Measurements from ENCODE around the gene AOPEP.

- TF ChIP-seq, protein P1, sequence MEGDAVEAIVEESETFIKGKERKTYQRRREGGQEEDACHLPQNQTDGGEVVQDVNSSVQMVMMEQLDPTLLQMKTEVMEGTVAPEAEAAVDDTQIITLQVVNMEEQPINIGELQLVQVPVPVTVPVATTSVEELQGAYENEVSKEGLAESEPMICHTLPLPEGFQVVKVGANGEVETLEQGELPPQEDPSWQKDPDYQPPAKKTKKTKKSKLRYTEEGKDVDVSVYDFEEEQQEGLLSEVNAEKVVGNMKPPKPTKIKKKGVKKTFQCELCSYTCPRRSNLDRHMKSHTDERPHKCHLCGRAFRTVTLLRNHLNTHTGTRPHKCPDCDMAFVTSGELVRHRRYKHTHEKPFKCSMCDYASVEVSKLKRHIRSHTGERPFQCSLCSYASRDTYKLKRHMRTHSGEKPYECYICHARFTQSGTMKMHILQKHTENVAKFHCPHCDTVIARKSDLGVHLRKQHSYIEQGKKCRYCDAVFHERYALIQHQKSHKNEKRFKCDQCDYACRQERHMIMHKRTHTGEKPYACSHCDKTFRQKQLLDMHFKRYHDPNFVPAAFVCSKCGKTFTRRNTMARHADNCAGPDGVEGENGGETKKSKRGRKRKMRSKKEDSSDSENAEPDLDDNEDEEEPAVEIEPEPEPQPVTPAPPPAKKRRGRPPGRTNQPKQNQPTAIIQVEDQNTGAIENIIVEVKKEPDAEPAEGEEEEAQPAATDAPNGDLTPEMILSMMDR (IDR thresholded peaks at IDR 0.05; ENCODE audit: low read depth, low read length) = no peak
- no peak for TF ChIP-seq EZH2phosphoT487 (IDR thresholded peaks at IDR 0.05; ENCODE audit: low read depth)
These were observed 195.2 kb downstream of the AOPEP start for GRCh38 chr9:94921656-94922055.

Measured in OCI-LY3 (cell line).